Heart right ventricle (tissue), 16 donors: Measurements from ENCODE around the gene RRAGB. TPM values are rescaled to one million over a fixed set of nuclear protein-coding genes. Genes with fewer than 3 reads are reported as not detected.
"Not testable (repeated sequence)": the region's sequence is repeated elsewhere in the genome, so short reads cannot be mapped to it uniquely, and the experiment has no call there.

Experiments used
- ATAC-seq, 8 donors: fragments of 200-7000 bp; cut with Tn5 transposase; one replicate each; pipeline ENCODE4 v1.9.1; 2020; ENCODE audit warnings: mild to moderate bottlenecking in 8 of 8, moderate library complexity in 8 of 8, moderate number of reproducible peaks in 1 of 8
- DNase-seq, 2 donors: peaks; one replicate each; pipeline ENCODE4 v3.0.0-alpha.2; 2020
- H3K27ac ChIP-seq, 10 donors: fragments of 200-600 bp; sonication (generic) in 2 of 10; one replicate each; pipeline versions ENCODE4 v1.5.0 to v1.8.0; 2020 to 2022; ENCODE audit warnings: mild to moderate bottlenecking in 3 of 10
- H3K27me3 ChIP-seq, 7 donors: fragments of 200-600 bp; one replicate each; pipeline ENCODE4 v1.8.0; 2021 to 2022; ENCODE audit warnings: mild to moderate bottlenecking in 2 of 7
- H3K36me3 ChIP-seq, 9 donors: fragments of 200-600 bp; sonication (generic) in 1 of 9; one replicate each; pipeline versions ENCODE4 v1.5.0 to v1.8.0; 2020 to 2022; ENCODE audit warnings: mild to moderate bottlenecking in 2 of 9
- H3K4me1 ChIP-seq, 9 donors: fragments of 200-600 bp; sonication (generic) in 1 of 9; one replicate each; pipeline versions ENCODE4 v1.5.0 to v1.8.0; 2020 to 2022; ENCODE audit warnings: mild to moderate bottlenecking in 4 of 9
- H3K4me3 ChIP-seq, 10 donors: fragments of 200-600 bp; sonication (generic) in 2 of 10; one replicate each; pipeline versions ENCODE4 v1.5.0 to v1.8.0; 2020 to 2022; ENCODE audit warnings: mild to moderate bottlenecking in 7 of 10, moderate library complexity in 2 of 10
- H3K9me3 ChIP-seq, 11 donors: fragments of 200-600 bp in 10 of 11; sonication (generic) in 2 of 11; one replicate each; pipeline versions ENCODE4 v1.5.0 to v1.8.0; 2013 to 2022; ENCODE audit warnings: mild to moderate bottlenecking in 2 of 11, control low read depth in 1 of 11, moderate library complexity in 1 of 11
- WGBS, 2 donors: extraction: QIAGEN DNeasy Blood & Tissue Kit; methylation state at CpG; one replicate each; pipeline ENCODE4 v1.1.7; 2013; ENCODE audit warnings: inconsistent platforms in 1 of 2; 5-methylcytosine and 5-hydroxymethylcytosine counted together
- intact Hi-C, 10 donors: fragments of 100-400 bp; cut with DNase I; formaldehyde crosslinking; loops; one replicate each; pipeline versions ENCODE4 v1.11.1 to v1.14.2; 2022
- polyA plus RNA-seq, 2 donors: library from polyadenylated mRNA; stranded (reverse); fragments of 200-250 nt; gene quantifications; one replicate each; pipeline ENCODE4 v1.2.3, GENCODE V29; 2013
- total RNA-seq, 10 donors: library from RNA; stranded (reverse); fragmentation: NEBNext Ultra II Directional in 3 of 10; extraction: Animal tissue kit (Norgen Biotek cat#: 25700) in 3 of 10; gene quantifications; one replicate each; pipeline versions ENCODE4 v1.2.1 to v1.2.4, GENCODE V29; 2021 to 2023
- TF ChIP-seq, protein P1 (sequence below), 9 donors: fragments of 200-600 bp; sonication (generic) in 2 of 9; IDR thresholded peaks; one replicate each; pipeline versions ENCODE4 v1.5.0 to v1.8.0; 2021 to 2022; ENCODE audit warnings: antibody characterized with exemption in 9 of 9, mild to moderate bottlenecking in 5 of 9, moderate library complexity in 1 of 9
- donor health status: Arrhythmogenic right ventricular cardiomyopathy.
- donor health status: ischemic (EF 13 %, LVEDD 7.1; RV severe dilation, severe dysfunction).
- donor health status: healthy with polysubstance abuse.
- donor health status: DM: no; HTN: yes; CAD: no.
- donor health status: DM: no; HTN: no; CAD: no.
- donor health status: ischemic (EF 25% LVEDD 6.9; RV normal size, moderate dysfunction).
- donor health status: ischemic (EF 25% LVEDD 5.7; RV mildly dilated, moderate dysfunction).
- donor health status: healthy.
- donor health status: DM: yes; HTN: yes; CAD: no.
- donor health status: Ischemic cardiomyopathy.
- donor health status: ischemic (EF 35%, LVEDD 5.7; RV mildly dilated, moderate dysfunction).
- donor health status: nonischemic (EF 11% LVEDD 7.7; RV severe dilation, severe dysfunction).
- donor health status: DM: yes; HTN: yes; CAD: no.
- donor health status: PGD.
- donor health status: ischemic (EF 29% LVEDD 5.4; RV normal size, mild dysfunction).
- donor health status: nonischemic (EF 23%, LVEDD 6.1; RV moderate dilation, normal function).

The RRAGB gene
- total and polyA plus RNA-seq, 12 donors, result 9.2 to 17.1 (median 11.4) TPM

DNA sequence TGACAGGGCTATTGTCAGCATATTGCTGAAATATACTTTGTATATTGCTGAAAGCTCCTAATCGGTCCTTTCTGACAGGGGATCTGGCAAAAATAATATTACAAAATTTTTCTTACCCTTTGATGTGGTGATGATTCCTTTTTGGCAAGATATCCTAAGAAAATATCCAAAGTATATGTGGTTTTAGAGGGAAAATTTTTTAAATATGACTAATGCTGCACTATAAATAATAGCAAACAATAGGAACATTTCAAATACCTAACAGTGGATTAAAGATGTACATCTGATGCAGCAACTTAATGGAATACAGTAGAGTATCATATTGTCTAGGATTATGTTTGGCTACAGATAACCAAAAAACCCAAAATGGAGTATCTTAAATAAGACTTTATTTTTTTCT lies 49.6 kb downstream of the RRAGB start:
- H3K36me3 ChIP-seq, result peaks cover 0 to 5% (median 0%) of the 10 kb centered on the region in 9 donors
- no peak overlapping the region for H3K27ac ChIP-seq
- TF ChIP-seq, protein P1, sequence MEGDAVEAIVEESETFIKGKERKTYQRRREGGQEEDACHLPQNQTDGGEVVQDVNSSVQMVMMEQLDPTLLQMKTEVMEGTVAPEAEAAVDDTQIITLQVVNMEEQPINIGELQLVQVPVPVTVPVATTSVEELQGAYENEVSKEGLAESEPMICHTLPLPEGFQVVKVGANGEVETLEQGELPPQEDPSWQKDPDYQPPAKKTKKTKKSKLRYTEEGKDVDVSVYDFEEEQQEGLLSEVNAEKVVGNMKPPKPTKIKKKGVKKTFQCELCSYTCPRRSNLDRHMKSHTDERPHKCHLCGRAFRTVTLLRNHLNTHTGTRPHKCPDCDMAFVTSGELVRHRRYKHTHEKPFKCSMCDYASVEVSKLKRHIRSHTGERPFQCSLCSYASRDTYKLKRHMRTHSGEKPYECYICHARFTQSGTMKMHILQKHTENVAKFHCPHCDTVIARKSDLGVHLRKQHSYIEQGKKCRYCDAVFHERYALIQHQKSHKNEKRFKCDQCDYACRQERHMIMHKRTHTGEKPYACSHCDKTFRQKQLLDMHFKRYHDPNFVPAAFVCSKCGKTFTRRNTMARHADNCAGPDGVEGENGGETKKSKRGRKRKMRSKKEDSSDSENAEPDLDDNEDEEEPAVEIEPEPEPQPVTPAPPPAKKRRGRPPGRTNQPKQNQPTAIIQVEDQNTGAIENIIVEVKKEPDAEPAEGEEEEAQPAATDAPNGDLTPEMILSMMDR (IDR thresholded peaks at IDR 0.05), result no peak
- no peak for DNase-seq
- H3K4me3 ChIP-seq, result no peak overlapping the region
- 79 to 90% methylated on average over 1 of the region's 1 CpG for WGBS, 2 donors
- H3K27me3 ChIP-seq, result no peaks in the 10 kb centered on the region
- peaks cover 0 to 14% (median 0%) of the 10 kb centered on the region in 11 donors for H3K9me3 ChIP-seq
- H3K4me1 ChIP-seq, result no peaks in the 10 kb centered on the region
- intact Hi-C loops, result no loop called here
- ATAC-seq, result no peak

DNA sequence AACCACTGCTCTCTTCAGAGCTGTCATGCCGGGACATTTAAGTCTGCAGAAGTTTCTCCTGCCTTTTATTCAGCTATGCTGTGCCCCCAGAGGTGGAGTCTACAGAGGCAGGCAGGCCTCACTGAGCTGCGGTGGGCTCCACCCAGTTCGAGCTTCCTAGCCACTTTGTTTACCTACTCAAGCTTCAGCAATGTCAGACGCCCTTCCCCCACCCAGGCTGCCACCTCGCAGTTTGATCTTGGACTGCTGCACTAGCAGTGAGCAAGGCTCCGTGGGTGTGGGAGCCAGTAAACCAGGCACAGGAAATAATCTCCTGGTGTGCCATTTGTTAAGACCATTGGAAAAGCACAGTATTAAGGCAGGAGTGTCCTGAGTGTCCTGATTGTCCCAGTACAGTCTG lies 56.9 kb downstream of the RRAGB start:
- H3K9me3 ChIP-seq, ATAC-seq, H3K4me3 ChIP-seq, H3K27ac ChIP-seq, DNase-seq, H3K4me1 ChIP-seq, H3K36me3 ChIP-seq, intact Hi-C loops: not testable (repeated sequence)
- 55 to 63% methylated on average over 6 of the region's 6 CpGs for WGBS, 2 donors
- H3K27me3 ChIP-seq, result peaks cover 0 to 14% (median 0%) of the 10 kb centered on the region in 7 donors

DNA sequence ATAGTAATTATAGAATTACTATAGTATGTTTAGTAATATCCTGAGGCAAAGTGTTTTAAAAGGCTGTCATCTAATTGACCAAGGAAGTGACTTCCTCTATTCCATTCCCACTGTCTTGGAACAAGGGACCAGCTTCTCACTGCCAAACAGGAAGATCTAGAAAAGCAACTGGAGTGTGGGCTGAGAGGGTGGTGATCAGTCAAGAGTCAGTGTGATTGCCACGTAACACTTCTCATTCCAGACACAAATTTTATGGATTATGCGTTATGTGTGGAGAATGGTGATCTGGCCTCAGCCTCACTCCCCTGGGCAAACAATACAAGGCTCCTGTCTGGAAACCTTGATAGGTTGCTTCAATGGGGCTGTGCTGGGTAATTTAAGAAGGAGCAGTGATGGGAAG lies 60.0 kb downstream of the RRAGB start:
- H3K27me3 ChIP-seq, result peaks cover 0 to 14% (median 0%) of the 10 kb centered on the region in 7 donors
- no peak overlapping the region for H3K4me3 ChIP-seq
- DNase-seq (no peak), ATAC-seq (no peak)
- TF ChIP-seq, protein P1 (IDR thresholded peaks at IDR 0.05), result no peak
- H3K9me3 ChIP-seq, result no peaks in the 10 kb centered on the region
- no peaks in the 10 kb centered on the region for H3K4me1 ChIP-seq
- intact Hi-C loops, result no loop called here
- no peak overlapping the region for H3K27ac ChIP-seq
- H3K36me3 ChIP-seq, result no peaks in the 10 kb centered on the region
- WGBS, 2 donors, result 94 to 100% methylated on average over 2 of the region's 2 CpGs

DNA sequence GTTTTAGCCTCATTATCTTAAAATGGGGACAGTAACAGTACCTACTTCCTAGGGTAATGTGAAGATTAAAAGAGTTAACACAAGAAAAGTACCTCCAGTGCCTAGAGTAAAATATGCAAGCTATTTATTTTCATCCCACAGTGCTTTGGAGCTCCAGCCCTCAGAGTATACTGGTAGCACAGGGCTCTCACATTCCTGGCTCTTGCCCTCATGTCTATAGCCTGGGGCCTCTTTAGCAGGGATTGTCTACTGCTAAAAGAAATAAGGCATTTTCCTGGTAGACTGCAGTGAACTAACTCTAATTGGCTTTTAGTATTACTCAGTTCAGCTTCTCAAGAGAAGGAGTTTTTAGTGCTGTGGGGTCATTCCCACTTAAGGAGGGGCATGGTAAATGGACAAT lies 60.8 kb downstream of the RRAGB start:
- DNase-seq (no peak), ATAC-seq (no peak)
- H3K27ac ChIP-seq, result no peak overlapping the region
- H3K36me3 ChIP-seq, result no peaks in the 10 kb centered on the region
- H3K9me3 ChIP-seq, result no peaks in the 10 kb centered on the region
- intact Hi-C loops, result no loop called here
- no peaks in the 10 kb centered on the region for H3K4me1 ChIP-seq
- H3K27me3 ChIP-seq, result peaks cover 0 to 14% (median 0%) of the 10 kb centered on the region in 7 donors
- TF ChIP-seq, protein P1 (IDR thresholded peaks at IDR 0.05), result no peak
- H3K4me3 ChIP-seq, result no peak overlapping the region

DNA sequence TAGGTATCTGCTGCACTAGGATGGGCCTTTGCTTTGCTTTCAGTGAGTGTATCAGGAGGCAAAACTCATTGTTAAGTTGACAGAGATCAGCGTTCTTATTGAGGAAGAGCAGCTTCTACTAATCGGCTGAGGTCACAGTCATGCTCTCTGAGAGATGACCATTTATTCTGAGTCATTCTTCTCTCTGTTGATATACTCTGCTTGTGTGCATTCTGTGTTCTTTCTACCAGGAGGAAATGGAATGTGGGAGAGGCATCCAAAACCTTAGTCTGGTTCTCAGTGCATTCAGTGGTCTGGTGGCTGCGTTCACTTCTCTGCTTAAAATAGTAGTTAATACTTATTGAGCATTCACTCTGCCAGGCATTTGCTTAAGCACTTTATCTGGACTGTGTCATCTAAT lies 66.2 kb downstream of the RRAGB start:
- H3K27ac ChIP-seq, result no peak overlapping the region
- H3K4me3 ChIP-seq, result no peak overlapping the region
- H3K9me3 ChIP-seq, result no peaks in the 10 kb centered on the region
- intact Hi-C loops, result no loop called here
- 43 to 66% methylated on average over 3 of the region's 3 CpGs for WGBS, 2 donors
- no peaks in the 10 kb centered on the region for H3K36me3 ChIP-seq
- no peaks in the 10 kb centered on the region for H3K4me1 ChIP-seq
- ATAC-seq (no peak), DNase-seq (no peak)
- no peaks in the 10 kb centered on the region for H3K27me3 ChIP-seq
- TF ChIP-seq, protein P1 (IDR thresholded peaks at IDR 0.05), result no peak
